CD4-positive, alpha-beta T cell treated with Interleukin-6 for 4 hours (primary cell): ENCODE data around the gene CLEC2A.
A peak's percentile ranks its signal among the peaks of the same experiment; 100 is the strongest.
"Not testable (repeated sequence)": the region's sequence is repeated elsewhere in the genome, so short reads cannot be mapped to it uniquely, and the experiment has no call there.

Experiments used
- DNase-seq: peaks from one replicate; pipeline ENCODE4 v3.0.0-alpha.2; 2020; ENCODE audit warnings: mixed read lengths

Gene CLEC2A

GRCh38 chr12:9880532-9881078 lies 51.6 kb downstream of the CLEC2A start:
- DNase-seq: no peak

GRCh38 chr12:9876120-9876519 lies 56.0 kb downstream of the CLEC2A start:
- not testable (repeated sequence) for DNase-seq

DNA sequence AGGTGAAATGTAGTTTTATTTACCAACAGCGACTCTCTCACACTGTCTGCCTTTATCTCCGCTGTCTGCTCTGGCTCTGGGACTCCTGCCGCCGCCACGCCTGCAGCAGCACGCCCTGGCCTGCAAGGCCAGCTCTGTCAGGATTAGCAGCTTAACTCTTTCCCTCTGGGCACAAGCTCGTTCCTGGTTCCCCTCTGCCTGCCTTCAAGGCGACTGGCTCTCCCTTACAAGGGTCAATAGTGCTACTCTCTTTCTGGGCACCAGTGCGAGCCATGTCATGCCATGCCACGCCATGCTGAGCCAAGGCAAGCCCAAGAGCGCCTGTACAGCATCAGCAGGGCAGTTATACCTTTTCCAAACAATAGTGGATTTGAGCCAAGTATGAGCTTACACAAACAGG lies 59.4 kb downstream of the CLEC2A start:
- DNase-seq: no peak

DNA sequence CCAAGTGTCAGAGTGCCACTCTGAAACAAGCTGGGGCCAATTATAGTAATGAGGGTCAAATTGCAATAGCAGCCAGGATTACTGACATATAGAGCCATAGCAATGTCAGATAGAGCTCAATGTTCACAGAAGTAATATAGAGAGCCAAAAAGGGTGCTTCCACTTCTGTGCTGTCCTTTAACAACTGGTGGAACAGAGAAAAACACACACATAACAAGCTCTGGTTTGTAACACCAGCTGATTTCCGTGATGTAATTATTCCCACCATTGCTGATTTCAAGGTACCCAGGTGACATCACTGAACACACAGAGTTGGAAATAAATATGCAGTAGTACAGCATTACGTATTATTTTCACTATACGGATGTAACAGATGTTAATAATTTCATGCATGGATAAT lies 60.0 kb downstream of the CLEC2A start:
- no peak for DNase-seq

GRCh38 chr12:9870286-9870866 lies 61.8 kb downstream of the CLEC2A start:
- peak; percentile 34 for DNase-seq

DNA sequence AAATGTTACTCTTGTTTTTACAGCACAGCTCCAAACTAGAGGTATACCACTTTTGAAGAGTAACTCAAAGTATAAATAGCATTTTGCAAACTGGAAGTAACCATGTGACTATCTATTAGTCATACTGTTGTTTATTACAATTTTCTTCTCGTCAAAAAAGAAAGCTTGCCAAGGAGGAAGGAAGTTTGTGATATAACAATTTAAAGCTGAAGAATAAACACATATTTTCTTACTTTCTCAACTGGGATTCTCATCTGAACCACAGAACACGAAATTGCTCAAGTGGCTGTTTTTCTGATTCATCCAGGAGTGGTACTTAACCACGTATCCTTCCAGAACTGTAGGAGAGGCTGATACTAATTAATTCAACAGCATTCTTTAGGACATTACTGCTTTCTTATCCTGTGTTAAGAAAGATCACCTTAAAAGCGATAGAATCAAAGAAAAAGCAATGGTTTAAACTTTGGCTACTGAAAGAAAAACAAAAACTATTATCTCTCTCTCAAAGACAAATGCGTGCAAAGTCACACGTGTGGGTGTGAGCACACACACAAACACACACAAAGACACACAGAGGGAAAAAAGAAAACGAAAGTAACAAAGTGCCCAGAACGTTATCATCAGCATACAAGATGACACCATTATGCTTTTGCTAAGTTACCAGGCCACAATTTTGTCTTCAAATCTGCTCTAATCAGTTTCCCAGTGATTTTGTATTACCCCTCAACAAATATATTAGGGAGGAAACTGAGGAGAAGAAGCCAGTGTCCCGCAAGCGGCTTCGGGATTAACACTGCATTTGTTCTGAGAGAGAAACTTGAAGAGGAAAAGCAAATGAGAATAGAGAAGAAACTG lies 62.6 kb downstream of the CLEC2A start, which contains the start of gene CLEC2B:
TSS of gene CLEC2B (minus strand) at position 48 of the 855 bp plus-strand sequence.
- peak; percentile 35 for DNase-seq

GRCh38 chr12:9868951-9869306 lies 63.2 kb downstream of the CLEC2A start:
- DNase-seq: no peak

GRCh38 chr12:9868311-9868801 lies 63.8 kb downstream of the CLEC2A start:
- DNase-seq: no peak

- no peak for DNase-seq
Measured at GRCh38 chr12:9867531-9867930, 64.6 kb downstream of the CLEC2A start.

DNA sequence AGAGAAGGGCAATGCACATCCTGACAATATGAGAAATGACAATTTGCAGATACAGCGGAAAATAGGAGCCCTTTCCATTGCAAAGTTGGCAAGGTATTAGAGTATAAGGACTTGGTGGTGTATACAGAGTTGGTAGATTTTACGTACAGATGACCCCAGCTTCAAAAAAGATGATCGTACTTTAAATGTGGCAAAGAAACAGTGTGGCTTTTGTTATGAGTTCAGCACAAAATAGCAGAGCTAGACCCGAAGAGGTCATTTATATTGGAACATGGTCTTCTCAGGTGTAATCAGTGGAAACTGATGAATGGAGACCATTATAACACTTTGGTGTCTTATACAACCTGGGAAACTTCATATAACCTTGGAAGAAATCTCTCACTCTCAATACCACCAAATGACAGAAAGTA lies 65.3 kb downstream of the CLEC2A start:
- DNase-seq: no peak

- DNase-seq: peak; percentile 11
Measured at GRCh38 chr12:9864913-9865675, 67.1 kb downstream of the CLEC2A start.
